ENCODE results near the gene GPR135.

GRCh38 chr14:59419303-59419702 is 45.9 kb downstream of the GPR135 start:
- TF ChIP-seq POLR2A (IDR thresholded peaks at IDR 0.05): no peak
- TF ChIP-seq CTCF (IDR thresholded peaks at IDR 0.05): no peak
